GOT3 (cell line): ENCODE results near the gene GALNT9.
"Not testable (repeated sequence)": the region's sequence is repeated elsewhere in the genome, so short reads cannot be mapped to it uniquely, and the experiment has no call there.

Experiments used
- DNase-seq: peaks from one replicate; lab custom pipeline; 2025; ENCODE audit warnings: mixed read lengths; lab: John Stamatoyannopoulos, UW

The GALNT9 gene

DNA sequence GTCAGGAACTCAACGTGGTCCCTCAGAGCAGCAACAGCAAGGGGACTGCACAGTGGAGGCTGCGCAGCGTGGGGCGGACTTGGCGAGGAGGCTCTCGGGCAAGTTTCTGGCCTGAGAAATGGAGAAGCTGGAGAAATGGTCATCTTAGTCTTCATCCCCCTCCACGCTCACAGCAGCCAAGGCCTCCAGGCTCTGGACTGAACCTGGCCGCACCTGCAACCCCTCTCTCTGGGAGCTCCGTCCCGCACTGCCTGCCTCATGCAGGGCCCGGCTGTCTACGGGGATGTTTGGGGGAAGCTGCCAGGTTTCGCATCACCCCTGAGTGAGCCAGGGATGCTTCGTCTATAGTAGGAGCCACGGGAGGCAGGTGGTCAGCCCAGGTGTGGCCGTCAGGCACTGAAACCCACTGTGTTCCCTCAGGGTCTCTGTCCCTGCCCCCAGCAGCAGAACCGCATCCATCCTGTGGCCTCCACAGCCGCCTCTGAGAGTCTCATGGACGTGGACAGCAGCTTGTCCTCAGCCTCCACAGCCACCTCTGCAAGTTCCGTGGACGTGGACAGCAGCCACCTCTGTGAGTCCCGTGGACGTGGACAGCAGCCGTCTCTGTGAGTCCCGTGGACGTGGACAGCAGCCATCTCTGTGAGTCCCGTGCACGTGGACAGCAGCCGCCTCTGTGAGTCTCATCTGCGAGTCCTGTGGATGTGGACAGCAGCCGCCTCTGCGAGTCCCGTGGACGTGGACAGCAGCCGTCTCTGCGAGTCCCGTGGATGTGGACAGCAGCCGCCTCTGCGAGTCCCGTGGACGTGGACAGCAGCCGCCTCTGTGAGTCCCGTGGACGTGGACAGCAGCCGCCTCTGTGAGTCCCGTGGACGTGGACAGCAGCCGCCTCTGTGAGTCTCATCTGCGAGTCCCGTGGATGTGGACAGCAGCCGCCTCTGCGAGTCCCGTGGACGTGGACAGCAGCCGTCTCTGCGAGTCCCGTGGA lies 29.1 kb upstream of the GALNT9 start:
- not testable (repeated sequence) for DNase-seq

DNA sequence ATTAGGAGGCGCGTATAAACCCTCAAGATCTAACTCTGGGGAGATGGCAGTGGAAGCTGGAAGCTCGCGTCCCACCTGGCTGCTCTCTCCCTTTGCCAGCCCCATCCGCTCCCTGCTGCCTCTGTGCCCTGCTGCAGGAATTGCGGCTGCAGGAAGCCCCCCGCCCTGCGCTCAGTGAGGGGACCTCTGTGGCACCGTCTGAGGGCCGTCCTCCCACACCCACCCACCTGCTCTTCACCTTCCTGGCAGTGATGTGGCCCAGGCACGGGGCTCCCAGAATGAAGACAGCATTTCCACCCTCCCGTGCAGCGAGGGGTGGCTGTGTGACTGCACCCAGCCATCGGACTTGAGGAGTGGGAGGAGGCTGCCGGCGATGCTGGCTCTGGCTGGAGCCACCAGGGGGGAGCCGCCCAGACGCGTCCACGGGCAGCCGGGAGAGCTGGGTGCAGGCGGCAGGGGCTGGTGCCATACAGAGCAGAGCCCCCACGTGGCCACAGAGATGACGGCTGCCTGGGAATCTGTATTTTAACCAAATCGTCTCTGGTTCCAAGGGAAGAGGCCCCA lies 28.3 kb upstream of the GALNT9 start:
- no peak for DNase-seq

DNA sequence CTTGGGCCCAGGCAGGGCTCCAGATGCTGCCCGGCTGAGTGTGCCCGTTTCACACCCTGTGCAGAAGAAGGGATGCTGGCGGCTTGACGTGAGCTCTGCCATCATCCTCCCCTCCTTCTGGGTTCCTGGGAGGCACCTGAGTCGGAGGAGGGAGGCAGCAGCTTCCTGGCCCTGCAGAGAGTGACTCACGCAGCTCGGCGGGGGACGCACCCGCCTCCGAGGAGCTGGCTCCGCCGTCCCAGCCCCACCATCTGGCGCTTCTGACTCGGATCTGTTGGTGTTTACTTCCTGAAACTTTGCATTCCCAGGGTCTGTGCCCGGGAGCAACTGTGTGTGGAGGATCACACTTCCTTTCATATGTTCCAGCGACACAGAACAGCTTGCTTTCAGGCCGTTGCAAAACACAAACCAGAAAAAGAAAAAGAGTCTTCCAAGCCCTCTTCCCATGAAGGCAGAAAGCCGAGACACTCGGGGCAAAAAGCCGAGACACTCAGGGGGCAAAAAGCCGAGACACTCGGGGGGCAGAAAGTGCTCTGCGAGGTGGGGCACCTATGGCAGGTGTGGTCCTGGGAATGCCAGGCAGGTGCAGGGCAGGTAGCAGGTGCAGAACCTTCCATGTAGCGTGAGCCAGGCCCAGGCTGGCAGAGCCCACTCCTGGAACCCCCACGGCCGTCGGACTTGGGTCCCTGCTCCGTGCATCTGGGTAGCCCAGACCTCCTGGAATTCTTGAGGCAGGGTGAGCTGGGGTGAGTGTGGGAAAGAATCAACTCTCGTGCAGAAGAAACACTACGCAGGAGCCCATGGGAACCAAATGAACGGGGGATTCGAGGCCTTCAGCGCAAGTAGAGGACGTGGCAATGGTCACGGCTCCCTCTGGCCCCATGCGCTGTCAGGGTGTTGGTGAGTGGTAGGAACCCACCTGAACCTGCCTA lies 27.6 kb upstream of the GALNT9 start:
- DNase-seq, result no peak

DNA sequence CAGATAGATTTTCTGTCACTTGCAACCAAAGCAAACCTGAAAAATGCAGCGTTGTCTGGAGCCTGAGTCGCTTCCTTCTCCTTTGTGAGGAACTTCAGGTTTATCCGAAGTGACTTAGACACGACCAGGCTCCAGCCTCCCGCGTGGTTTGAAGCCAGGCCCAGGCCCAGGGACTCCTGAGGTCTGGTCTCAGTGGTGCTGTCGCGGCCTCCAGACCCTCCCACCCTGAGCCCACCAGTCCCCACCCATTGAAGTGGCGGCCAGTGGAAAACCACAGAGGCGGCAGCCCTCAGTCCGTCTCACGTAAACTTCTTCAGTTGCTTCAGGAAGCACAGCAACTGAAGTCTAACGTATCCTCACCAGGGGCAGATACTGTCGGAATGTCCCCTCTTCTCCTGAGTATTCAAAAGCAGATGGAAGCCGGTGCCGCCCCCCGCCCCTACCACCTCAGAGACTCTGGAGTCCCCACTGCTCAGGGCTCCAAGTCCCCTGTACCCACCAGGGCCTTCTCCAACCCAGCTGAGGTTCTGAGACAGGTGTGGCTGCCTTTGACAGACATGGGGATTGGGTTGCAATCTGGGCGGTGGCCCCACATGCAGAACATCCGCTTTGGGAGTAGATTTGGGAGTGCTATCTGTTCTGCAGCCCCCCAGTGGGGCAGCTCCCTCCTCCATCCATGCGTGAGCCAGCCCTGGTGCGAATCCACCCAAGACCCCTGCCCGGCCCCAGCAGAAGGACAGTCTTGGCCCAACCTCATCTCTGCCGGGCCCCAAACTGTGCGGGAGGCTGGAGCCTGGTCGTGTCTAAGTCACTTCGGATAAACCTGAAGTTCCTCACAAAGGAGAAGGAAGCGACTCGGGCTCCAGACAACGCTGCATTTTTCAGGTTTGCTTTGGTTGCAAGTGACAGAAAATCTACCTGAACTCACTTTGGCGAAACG lies 26.6 kb upstream of the GALNT9 start:
- DNase-seq, result no peak

DNA sequence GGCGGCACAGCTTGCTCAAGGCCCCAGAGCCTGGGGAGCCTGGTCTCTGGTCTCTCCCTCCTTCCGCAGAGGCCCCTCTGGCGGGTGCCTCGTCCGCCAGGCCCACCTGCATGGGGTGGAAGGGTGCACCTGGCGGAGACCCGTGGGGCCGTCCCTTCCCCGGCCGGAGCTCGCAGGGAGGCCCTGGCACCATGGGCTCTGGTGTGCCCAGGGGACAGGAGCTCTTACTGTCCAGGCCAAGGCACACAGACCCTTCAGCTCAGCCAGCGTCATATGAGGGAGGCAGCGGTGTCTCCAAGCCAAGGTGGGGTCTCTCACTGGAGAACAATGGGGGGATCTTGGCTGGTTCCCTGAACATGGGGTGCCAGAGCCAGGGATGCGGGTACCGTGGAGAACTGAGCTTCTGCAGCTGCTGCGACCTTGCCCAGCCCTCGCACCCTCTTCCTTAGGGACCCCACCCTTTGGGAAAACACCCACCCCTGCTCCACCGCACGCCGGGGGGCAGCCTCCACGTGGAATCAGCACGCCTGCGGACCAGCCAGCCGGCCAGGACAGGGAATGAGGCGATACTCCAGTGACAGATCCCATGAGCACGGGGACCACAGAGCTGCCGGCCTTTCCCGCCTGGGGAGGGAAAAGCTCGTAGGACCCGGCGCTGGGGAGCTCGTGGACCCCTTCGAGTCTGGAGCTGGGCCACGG lies 25.7 kb upstream of the GALNT9 start:
- DNase-seq, result no peak

DNA sequence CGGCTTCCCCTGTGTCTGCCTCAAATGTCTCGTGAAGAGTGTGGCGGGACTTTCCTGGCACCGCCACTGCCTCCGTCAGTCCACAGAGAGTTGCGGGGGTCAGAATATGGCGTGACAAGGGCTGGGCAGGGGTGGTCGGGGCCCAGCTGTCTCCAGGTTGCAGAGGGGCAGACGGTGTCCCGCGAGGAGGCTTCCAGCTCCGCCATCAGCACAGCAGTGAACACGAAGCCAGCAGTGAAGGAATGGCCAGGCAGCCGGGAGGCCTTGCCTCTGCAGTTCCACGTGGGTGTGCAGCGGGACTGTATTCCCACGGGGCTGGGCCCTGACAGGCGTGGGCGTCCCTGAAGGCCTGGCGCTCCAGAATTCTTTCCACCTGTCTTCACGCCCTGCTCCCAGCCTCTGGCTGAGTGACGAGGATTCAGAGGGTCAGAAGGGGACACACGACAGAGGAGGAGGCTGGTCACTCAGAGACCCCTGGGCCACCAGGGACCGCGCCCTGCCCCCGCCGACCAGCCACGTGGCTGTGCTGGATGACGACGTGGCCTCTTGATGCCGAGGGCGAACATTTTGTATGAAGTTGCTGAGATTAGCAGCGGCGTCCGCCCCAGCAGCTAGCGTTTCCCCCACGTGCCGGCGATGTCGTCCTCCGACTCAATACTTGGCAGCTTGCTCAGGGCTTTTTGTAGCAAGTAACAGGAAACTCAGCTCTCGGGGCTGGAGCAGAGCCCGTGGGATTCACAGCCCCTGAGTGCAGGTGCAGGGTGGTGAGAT lies 25.0 kb upstream of the GALNT9 start:
- no peak for DNase-seq

DNA sequence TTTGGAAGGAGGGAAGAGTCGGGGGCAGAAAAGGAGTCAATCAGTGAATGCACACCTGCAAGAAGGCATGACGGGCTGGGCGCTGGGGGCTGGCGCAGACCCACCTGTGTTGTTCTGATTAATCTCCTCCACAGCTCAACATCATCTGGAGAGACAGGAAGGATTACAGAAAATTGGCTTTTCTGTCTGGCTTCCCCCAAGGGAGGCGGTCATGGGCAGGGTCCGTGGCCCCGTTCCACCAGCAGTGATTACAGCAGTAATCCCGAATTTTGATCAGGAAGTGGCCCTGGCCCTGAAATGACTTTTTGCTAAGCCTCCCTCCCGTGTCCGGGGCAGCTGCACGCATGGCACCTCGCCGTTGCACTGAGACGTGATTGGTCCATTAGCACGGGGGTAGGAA lies 24.4 kb upstream of the GALNT9 start:
- no peak for DNase-seq

DNA sequence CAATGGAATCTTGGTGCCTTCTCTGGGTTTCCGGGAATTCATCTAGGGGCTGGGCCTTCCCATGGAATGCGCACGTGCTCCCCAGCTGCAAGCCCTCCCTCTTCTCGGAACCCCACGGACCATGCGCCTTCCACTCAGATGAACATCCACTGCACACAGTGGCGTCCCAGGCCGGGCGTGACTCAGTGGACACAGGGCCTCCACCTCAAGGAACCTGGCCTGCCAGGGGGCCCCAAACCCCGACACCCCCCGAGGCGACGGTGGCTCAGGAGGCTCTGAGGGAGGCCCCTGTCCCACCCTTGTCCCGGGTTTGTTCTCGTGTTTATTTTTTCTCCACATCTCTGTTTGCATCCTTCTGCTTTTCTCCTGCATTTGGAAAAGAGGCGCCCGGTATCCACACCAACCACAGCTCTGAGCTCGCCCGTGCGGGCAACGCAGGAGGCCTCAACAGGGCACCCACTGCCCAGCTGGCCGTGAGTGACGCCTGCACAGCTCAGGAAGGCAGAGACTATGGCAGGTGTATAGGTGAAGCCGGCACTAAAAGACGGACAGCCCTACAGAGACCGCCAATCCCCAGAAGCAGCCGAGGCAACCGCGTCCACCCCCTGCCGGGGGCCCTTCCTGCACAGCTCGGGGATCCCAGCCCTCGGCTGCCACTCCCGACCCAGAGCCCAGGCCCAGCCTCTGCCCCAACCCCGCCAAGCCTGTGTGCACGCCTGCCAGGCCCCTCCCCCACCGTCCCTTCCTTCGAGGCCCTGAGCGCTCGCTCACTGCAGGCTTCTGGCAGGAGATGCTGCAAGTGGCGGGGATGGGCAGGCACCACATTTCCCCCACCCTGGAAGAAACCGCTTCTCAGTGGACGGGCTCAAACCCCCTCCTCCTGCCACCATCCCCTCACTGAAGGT lies 23.8 kb upstream of the GALNT9 start:
- no peak for DNase-seq

DNA sequence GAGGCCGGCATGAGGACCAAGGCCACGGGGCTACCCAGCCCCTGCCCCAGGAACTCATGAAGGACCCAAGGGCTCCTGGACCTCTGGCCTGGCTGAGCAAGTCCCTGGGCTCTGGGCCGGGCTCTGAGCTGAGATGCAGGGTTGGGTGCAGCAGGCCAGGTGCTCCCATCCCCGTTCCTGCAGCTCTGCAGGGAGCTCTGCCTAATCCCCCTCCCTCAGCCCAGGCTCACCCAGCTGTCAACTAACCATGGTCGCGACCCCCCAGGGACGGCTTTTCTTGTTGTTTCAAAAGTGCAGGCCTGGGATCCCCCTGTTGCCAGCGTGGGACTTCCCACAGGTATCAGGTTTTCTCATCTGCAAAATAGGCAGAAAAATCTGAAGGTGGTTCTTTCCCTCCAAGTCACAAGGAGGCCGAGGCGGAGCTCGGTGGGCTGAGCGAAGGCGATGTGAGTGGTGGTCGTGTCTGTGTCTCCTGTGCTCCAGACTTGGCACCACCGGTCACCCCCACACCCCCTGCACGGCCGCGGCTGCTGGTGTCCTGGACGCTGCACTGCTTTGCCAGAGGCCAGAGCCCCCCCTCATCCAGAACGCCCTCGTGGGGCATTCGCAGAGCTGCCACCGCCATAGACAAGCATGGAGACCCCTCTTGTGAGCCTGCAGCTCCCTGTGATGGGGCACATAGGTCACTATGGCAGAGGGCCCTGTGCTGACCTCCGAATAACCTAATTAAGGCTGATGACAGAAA lies 22.5 kb upstream of the GALNT9 start:
- no peak for DNase-seq

DNA sequence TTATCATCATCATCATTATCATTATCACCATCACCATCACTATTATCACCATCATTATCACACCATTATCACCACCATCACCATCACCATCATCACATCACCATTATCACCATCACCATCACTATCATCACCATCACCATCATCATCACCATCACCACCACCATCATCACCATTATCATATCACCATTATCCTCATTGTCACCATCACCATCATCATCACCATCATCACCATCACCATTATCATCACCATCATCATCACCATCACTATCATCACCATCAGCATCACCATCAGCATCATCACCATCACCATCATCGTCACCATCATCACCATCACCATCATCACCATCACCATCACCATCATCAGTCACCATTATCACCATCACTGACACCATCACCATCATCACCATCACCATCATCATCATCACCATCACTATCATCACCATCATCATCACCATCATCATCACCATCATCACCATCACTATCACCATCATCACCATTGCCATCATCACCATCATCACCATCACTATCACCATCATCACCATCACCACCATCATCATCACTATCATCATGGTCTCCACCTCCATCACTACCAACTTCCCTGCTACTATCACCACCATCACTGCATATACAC lies 20.2 kb upstream of the GALNT9 start:
- DNase-seq, result no peak

DNA sequence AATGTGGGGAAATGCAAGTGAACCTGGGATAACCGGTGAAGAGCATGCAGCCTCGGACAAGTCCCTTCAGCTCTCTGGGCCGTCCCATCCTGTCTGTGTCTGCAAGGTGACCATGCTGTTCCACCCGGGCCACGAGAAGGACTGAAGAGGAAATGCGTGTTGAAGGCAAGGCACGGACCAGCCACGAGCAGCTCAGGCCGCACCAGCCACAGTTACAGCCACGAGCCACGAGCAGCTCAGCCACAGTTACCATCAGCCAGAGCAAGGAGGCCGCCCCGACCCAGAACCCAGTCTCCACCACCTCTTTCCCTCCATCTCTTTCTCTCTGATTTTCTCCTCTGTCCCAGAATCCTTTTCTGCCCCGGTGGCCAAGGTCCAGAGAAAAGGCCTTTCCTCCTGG lies 18.8 kb upstream of the GALNT9 start:
- no peak for DNase-seq

DNA sequence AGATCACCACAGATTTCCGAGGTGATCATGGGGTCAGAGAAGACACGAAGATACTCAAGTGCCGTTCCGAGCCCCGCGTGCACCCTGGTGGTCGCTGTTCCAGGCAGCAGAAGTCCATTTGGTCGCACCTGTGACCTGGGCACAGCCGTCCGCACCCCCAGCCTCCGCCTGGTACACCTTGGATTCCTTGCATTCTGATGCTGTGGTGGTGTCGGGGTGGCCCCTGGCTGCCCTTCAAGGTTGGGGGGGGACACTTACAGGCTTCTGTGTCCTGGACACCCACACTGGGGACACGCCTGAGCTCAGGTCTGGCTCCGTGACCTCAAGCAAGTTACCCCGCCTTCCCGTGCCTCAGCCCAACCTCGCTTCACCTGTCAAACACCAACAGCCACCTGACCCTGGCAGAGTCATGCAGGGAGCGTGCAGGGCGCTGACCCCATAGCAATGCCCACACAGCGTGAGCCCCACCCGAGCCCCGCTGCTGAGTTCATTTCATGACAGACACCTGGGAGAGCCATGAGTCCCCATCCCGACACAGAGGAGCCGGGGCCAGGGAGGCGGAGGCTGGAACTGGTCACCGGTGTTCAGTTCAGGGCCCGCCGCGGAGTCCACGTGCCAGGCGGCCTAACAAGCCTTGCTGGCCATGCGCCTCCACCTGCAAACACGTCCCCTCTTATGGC lies 17.9 kb upstream of the GALNT9 start:
- no peak for DNase-seq

DNA sequence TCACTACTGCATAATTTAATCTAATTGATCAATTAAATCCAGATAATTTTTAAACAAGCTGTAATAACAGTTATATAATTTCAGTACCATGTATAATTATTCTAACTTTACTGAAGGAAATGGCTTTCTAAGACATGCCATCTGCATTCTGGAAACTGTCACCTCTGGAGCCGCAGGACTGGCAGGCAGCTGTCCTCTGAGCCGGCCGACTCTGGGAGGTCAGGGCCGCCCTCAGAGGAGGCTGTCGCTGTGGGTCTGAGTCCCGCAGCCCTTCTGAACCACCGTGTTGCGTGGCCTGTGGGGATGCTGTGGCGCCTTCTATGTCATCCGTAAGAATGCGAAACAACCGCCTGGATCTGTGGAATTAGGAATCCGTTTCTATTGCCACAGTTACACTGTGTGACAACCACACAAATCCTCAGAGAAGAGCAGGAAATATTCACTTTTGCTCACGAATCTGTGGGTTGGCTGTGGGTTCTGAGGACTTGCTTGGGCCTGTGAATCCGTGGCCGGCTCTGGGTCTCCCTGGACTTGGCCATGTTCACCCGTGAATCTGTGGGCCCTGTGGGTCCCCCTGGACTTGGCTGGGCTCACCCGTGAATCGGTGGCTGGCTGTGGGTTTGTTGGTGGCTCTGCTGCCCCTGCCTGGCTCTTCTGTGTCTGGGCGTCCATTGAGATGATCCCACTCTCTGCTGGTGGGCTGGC lies 17.2 kb upstream of the GALNT9 start:
- no peak for DNase-seq

DNA sequence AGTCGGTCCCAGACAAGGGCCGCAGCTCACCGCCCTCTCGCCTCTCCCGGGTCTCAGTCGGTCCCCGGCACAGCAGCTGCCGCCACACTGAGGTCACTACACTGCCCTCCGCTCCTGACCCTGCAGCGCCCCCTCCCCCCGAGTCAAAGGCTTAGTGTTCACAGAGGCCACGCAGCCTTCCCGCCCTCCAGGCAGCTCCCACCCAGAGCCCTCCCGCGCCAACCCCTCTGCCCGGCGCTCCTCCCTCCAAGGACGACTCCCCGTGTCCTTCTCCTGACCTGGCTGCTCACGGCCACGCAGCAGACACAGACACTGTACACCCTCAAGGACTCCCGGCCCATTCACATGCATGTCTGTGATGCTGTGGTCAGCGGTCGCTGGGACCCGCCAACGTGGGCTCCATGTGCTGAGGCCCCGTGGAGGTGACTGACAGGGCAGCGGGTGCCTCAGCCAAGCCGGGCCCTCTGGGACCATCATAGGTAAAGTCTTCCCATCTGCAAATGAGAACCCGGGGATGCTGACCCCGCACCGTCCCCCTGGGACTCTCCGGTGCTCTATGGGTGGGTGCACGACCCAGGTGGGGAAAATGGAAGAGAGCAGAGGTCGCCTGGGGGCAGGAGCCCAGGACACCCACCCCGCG lies 16.3 kb upstream of the GALNT9 start:
- DNase-seq, result no peak

DNA sequence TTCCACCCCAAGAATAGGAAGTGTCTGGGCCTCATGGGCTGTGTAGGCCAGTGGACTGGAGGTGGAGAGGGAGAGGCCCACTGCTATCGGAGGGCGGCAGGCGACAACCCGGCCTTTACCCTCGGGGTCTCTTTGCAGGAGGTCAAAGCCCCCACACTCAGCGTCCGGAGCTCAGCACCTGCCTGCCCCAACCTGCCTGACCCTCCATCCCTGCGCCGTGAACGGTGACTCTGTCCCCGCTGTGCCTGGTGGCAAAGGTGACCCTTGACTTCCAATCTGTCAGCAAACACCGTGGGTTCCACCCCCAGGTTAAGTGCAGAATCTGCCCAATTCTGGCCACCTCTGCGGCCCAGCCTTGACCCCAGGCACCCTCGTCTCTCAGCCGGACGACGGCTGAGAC lies 15.7 kb upstream of the GALNT9 start:
- DNase-seq, result no peak

DNA sequence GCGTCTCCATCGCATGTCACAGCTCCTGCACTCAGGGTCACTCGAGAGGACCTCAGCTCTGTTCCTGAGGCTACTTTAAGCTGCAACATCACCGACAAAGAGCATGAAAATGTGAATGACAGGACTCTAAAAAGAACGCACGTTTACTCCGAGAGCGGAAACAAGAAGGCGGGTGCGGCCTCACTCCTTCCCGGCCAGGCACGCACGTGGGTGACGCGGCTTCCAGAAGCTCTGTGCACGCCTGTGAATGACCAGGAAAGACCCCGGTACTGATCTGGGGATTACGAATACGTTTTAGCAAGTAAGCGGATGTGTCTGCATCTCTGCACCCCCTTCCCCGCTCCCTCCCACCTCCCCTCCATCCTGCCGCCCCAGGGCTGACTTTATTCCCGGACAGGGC lies 15.2 kb upstream of the GALNT9 start:
- no peak for DNase-seq
